HG03045 (cell line): Measurements from ENCODE around the gene CA10.

Experiments
- ATAC-seq: cut with Tn5 transposase; IDR thresholded peaks from one replicate; pipeline ENCODE4 v1.9.1; 2021; ENCODE audit warnings: mild to moderate bottlenecking, moderate library complexity; ENCODE audit not compliant: unreplicated experiment

CA10 gene

DNA sequence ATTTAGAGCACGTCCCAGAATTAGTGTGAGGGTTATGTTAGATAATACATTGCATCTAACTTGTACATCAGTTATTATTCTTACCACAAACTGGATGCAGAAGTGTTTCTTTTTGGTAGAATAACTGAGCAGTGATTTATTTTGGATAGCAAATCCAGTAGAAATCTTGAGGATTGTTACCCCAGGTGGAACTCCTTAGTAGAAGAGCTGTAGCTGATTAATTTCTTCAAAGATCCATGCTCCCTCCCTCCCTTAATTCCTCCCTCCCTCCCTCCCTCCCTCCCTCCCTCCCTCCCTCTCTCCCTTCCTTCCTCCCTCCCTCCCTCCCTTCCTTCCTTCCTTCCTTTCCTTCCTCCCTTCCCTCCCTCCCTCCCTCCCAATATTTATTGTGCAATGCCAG lies 337.7 kb downstream of the CA10 start:
- ATAC-seq, result no peak

- no peak for ATAC-seq
Observed at GRCh38 chr17:51820252-51820651, 338.3 kb downstream of the CA10 start.

DNA sequence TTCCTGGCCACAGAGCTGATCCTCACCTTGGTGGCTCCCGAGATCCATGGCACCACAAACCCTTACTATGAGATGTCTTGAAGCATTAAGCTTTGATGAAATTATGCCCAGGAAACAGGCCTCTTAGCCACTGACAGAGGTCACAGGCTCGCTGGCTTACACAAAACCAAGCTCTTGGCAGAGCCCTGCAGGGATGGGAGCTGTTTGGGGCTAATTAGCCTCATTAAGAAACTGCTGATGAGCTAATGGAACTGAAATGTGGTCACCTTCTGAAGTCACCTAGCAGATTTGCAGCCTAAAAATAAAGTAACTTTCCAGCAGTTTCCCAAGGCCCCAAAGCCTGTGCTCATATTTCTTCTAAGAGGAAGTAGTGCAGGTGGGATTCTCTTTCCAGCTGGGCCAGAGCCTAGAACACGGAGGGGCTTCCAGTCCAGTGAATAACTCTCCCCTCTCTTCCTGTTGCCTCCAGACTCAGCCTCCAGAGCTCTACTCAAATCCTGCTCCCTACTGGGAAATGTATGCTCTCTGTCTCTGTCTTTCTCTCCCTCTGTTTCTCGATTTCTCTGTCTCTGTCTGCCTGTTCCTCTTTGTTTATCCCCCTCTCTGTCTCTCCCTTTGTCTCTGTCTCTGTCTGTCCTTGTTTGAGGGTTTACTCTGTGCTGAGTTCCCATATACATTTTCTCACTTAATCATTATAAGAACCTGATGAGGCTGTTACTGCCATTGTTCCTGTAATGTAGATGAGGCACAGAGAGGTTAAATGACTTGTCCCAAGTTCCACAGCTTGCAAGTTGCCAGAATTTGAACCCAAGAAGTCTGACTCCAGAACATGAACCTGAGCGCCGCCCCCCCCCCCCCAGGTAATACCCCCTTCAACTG lies 338.9 kb downstream of the CA10 start:
- no peak for ATAC-seq

- no peak for ATAC-seq
Observed at GRCh38 chr17:51818777-51819176, 339.7 kb downstream of the CA10 start.

- ATAC-seq, result no peak
Observed at GRCh38 chr17:51817955-51818354, 340.6 kb downstream of the CA10 start.

GRCh38 chr17:51817117-51817516 lies 341.4 kb downstream of the CA10 start:
- ATAC-seq, result no peak

DNA sequence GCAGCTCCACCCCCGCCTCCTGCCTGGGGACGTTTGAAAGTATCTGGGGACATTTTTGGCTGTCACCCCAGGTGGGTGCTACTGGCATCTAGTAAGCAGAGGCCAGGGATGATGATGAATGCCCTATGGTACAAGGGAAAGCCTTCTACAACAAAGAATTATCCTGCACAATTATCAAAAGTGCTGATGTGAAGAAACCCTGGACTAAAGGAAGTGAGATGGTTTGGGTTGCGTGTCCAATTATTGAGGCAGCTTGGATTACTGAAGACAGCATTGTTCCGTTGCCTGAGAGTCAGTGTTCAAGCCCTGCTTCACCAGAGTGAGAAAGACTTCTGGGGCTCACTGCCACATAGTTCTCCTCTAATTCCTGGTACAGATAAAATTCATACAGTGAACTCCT lies 343.4 kb downstream of the CA10 start:
- no peak for ATAC-seq

GRCh38 chr17:51814521-51814920 lies 344.0 kb downstream of the CA10 start:
- ATAC-seq, result no peak

GRCh38 chr17:51813784-51814174 lies 344.7 kb downstream of the CA10 start:
- ATAC-seq, result no peak

GRCh38 chr17:51813140-51813783 lies 345.3 kb downstream of the CA10 start:
- ATAC-seq, result no peak

- ATAC-seq, result no peak
Observed at GRCh38 chr17:51807460-51807859, 351.1 kb downstream of the CA10 start.

- ATAC-seq, result no peak
Observed at GRCh38 chr17:51805765-51806164, 352.7 kb downstream of the CA10 start.

DNA sequence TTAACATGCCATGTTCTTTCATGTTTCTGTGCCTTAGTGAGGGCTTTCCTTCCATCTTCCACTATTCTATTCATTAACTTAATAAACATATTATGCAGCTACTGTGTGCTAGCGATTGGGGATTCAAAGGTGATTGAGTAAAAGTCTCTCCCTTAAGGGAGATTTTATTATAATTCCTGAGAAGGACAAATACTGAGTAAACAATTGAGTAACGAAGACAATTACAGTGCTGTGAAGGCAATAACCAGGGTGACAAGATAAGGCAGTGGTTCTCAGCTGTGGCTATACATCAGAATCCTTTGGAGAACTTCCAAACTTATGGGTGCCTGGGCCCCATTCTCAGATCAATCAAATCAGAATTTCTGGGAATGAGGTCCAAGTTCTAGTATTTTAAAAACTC lies 353.3 kb downstream of the CA10 start:
- no peak for ATAC-seq

GRCh38 chr17:51803161-51803560 lies 355.4 kb downstream of the CA10 start:
- ATAC-seq, result no peak

DNA sequence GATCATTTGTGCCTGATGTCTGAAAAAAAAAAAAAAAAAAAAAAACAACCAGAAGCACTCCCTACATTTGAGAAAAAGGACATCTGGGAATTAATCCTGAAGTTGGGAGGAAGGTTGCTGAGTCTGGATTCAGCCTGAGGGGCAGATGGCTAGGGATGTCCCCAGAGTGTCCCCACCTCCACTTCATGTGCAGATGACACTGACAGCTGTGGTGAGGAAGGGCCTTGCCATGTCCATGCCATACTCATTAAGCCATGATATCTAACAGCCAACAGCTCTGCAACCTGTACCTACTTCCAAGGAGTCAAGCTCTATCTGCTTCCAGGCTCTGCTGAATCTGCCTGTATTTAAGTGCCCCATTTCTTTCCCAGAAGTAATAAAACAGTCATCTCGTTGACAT lies 356.0 kb downstream of the CA10 start:
- ATAC-seq, result no peak

- no peak for ATAC-seq
Observed at GRCh38 chr17:51801626-51802025, 356.9 kb downstream of the CA10 start.

- no peak for ATAC-seq
Observed at GRCh38 chr17:51799981-51800380, 358.5 kb downstream of the CA10 start.

DNA sequence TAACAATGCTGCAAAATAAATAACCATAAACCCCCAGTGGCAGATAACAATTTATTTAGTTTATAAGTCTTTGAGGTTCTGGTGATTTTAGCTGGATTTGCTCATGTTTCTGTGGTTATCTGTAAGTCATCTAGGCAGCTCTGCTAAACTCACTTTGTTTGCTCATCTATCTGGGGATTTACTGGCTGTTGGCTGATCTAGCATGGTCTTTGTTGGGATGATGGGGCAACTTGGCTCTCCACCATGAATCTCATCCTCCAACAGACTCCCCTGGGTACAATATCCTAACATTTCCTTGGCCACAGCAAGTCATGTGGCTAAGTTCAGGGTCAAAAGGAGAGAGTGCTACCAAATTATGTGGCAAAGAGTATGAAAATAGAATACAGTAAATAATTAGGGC lies 359.3 kb downstream of the CA10 start:
- ATAC-seq, result no peak

DNA sequence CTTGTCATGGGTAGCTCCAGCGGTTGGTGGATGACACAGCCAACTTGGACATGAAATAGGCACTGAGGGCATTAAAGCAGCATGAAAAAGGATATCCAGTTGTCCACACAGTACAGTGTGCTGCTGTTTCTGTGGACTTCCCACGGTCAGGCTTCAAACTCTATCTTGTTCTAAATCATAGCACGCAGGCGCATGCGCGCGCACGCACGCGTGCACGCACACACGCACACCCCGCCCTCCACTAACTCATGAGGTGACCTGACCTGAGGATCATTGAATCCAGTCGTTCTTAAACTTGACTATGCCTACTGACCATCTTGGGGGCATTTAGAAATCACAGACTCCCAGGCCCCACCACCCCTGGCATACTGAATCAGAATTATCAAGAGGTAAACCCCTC lies 361.4 kb downstream of the CA10 start:
- no peak for ATAC-seq

- ATAC-seq, result no peak
Observed at GRCh38 chr17:51796026-51796425, 362.5 kb downstream of the CA10 start.

DNA sequence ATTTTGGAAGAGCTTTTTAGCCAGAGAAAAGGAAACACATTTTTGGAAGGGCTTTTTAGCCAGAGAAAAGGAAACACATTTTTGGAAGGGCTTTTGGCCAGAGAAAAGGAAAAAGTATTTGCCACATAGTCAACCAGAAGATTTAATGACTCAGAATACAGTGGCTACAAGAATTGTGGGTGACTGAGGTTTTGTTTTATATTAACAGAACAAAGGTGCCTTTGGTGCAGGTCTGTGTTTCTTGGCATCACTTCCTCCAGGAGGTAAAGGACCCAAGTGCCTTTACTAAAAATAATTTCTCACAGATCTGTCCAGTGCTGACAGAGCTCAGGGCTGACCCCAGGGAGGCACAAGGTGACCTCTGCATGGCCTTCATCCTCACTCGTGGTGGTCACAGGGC lies 363.1 kb downstream of the CA10 start:
- ATAC-seq, result no peak

DNA sequence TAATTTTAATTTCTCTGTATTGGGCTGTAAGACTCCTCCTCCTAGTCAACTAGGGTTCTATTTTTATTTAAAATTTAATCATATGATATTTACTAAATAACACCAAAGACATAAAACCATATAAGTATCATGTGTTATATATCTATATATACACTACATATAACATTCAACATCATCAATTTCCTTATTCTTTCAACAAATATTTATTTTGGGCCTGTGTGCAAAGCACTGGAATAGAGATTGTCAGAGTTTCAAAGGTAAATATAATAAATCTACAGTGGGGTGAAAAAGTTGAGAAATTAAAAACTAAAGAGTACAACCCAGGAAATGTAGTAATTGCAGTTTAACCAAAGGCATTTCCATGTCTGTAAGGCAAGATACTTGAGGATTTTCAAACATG lies 364.0 kb downstream of the CA10 start:
- no peak for ATAC-seq

DNA sequence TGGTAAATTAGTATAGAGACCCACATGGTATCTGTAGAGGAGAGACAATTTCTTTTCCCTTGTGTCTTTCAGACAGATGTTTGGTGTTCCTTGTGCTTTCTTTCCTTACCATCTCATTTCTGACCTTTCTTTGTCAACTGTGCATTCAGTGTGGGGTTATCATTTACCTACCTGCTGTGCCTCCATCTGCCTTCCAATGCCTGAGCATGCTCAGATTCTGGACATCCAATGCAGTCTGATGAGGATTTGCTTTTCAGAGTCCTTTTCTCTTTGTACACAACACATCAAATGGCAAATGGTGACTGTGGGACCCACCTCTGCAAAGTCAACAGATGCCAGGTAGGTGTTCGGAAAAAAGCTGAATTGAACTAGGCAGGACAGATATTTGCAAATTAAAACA lies 364.8 kb downstream of the CA10 start:
- no peak for ATAC-seq
